Measurements from ENCODE around the gene SYTL3. TPM values are rescaled to one million over a fixed set of nuclear protein-coding genes. Genes with fewer than 3 reads are reported as not detected.

Gene SYTL3
- total and polyA plus RNA-seq, 9 of the 15 experiments (the other 6 are each of a cell fraction or from before 2014, with no cell fraction given) = 0.04 to 0.46 (median 0.17) TPM; not detected in 1

GRCh38 chr6:158639056-158639455 lies 10.8 kb upstream of the SYTL3 start (continued):
- TF ChIP-seq CGGBP1 (CRISPR knock-in tag; IDR thresholded peaks at IDR 0.05) = no peak
- TF ChIP-seq ZNF717 (CRISPR knock-in tag; IDR thresholded peaks at IDR 0.05) = no peak
- no peak for TF ChIP-seq DEAF1 (CRISPR knock-in tag; IDR thresholded peaks at IDR 0.05)
- no peak for TF ChIP-seq ZBTB33 (CRISPR knock-in tag; IDR thresholded peaks at IDR 0.05)
- TF ChIP-seq ZNF431 (CRISPR knock-in tag; IDR thresholded peaks at IDR 0.05) = no peak
- TF ChIP-seq PRPF4 (IDR thresholded peaks at IDR 0.05; ENCODE audit: insufficient read depth, low read depth, low read length, poor library complexity, severe bottlenecking) = no peak

GRCh38 chr6:158640519-158640918 lies 9.3 kb upstream of the SYTL3 start:
- no peaks in the 10 kb centered on the region for H3K27me3 ChIP-seq (ENCODE audit: control insufficient read depth in 2 of 2, insufficient read depth in 2 of 2, low read length in 2 of 2)
- 92% methylated on average over 2 of the region's 2 CpGs for WGBS (ENCODE audit: insufficient coverage, low coverage, missing lambda C conversion rate)
- peaks cover 44% of the 10 kb centered on the region for H3K79me2 ChIP-seq (ENCODE audit: control insufficient read depth, insufficient read depth, low read length)
- H3K4me2 ChIP-seq (ENCODE audit: insufficient read depth, low read length) = no peak overlapping the region
- H4K20me1 ChIP-seq (replicated peaks; ENCODE audit: control insufficient read depth, insufficient read depth, low read length) = peaks cover 9% of the 10 kb centered on the region; the same call in 1 of the 2 replicates
- no peak overlapping the region for H3K27ac ChIP-seq (ENCODE audit: extremely low read depth, low read depth, low read length)
- no TSS peak for BruUV-seq (replicated peaks)
- no peak overlapping the region for H3K4me3 ChIP-seq
- no peaks in the 10 kb centered on the region for H3K9me1 ChIP-seq (ENCODE audit: control insufficient read depth, insufficient read depth, low read length)
- no peak overlapping the region for H2AFZ ChIP-seq (ENCODE audit: low read depth, low read length)
- H3K9ac ChIP-seq (ENCODE audit: insufficient read depth in 1 of 2, low read depth in 2 of 2, low read length in 2 of 2) = peak overlapping the region in 1 of 2 experiments; percentile 11; a peak in 1 of 4 replicates
- no peak for FAIRE-seq
- no peaks in the 10 kb centered on the region for H3K9me3 ChIP-seq (replicated peaks; ENCODE audit: control insufficient read depth, insufficient read depth, low read depth, low read length)
- peaks cover 51% of the 10 kb centered on the region for H3K36me3 ChIP-seq (ENCODE audit: control insufficient read depth, insufficient read depth, low read length)
- DNase-seq (ENCODE audit: extremely low read depth in 1 of 4, low spot score in 3 of 4) = no peak
- intact Hi-C loops (cut with micrococcal nuclease) (no loop called here), in situ Hi-C loops (cut with MboI) (no loop called here)
- POLR2A ChIA-PET = interaction anchor here (0.8 to 1.2 kb wide), 3 partner anchors 12 to 85 kb away, joined by 3 to 7 read pairs (median 3); no protein-coding TSS in a partner anchor
- peaks cover 18 to 20% of the 10 kb centered on the region in 2 experiments; a peak in 4 of 5 replicates for H3K4me1 ChIP-seq (replicated peaks in 1 of 2; ENCODE audit: control insufficient read depth in 2 of 2, insufficient read depth in 2 of 2, low read length in 2 of 2)
- CTCF ChIA-PET (ENCODE audit: low intra/inter-chr PET ratio) = no interaction called here
- ATAC-seq = no peak
- no peak for TF ChIP-seq FOS (IDR thresholded peaks at IDR 0.05; ENCODE audit: extremely low read depth, insufficient read length)
- no peak for TF ChIP-seq ZBTB49 (CRISPR knock-in tag; IDR thresholded peaks at IDR 0.05; ENCODE audit: borderline replicate concordance)
- no peak for TF ChIP-seq SP1 (CRISPR knock-in tag; IDR thresholded peaks at IDR 0.05)
- TF ChIP-seq MCM2 (IDR thresholded peaks at IDR 0.05; ENCODE audit: low read depth) = no peak
- TF ChIP-seq CREB3 (tag; conservative IDR thresholded peaks at IDR 0.05; ENCODE audit: low read depth) = no peak
- no peak for TF ChIP-seq PREB (CRISPR knock-in tag; IDR thresholded peaks at IDR 0.05)

Measured in K562 (cell line).